GM21717 (cell line): Measurements from ENCODE around the gene JPT2.
"Not testable (repeated sequence)": the region's sequence is repeated elsewhere in the genome, so short reads cannot be mapped to it uniquely, and the experiment has no call there.

Experiments used
- ATAC-seq: cut with Tn5 transposase; IDR thresholded peaks from one replicate; pipeline ENCODE4 v1.9.1; 2021; ENCODE audit warnings: mild to moderate bottlenecking, moderate library complexity; ENCODE audit not compliant: unreplicated experiment

The JPT2 gene

GRCh38 chr16:1705688-1706385 is 27.8 kb downstream of the JPT2 start, which contains the start of gene MAPK8IP3:
Gene MAPK8IP3 (plus strand): TSS chr16:1706195. CDS start chr16:1706340, 145 bp downstream.
- peak; percentile 63 for ATAC-seq

- peak; percentile 28 for ATAC-seq
These were observed 28.5 kb downstream of the JPT2 start for GRCh38 chr16:1706386-1707192.

GRCh38 chr16:1707193-1707790 is 29.2 kb downstream of the JPT2 start:
- ATAC-seq = no peak

GRCh38 chr16:1708083-1708767 is 30.1 kb downstream of the JPT2 start:
- no peak for ATAC-seq

- no peak for ATAC-seq
These were observed 30.7 kb downstream of the JPT2 start for GRCh38 chr16:1708768-1709180.

GRCh38 chr16:1709356-1709755 is 31.3 kb downstream of the JPT2 start:
- ATAC-seq = no peak

- no peak for ATAC-seq
These were observed 32.9 kb downstream of the JPT2 start for GRCh38 chr16:1710811-1711507.

GRCh38 chr16:1712791-1713261 is 34.7 kb downstream of the JPT2 start:
- no peak for ATAC-seq

- no peak for ATAC-seq
These were observed 35.3 kb downstream of the JPT2 start for GRCh38 chr16:1713331-1713730.

GRCh38 chr16:1713933-1714332 is 35.9 kb downstream of the JPT2 start:
- no peak for ATAC-seq

GRCh38 chr16:1715220-1715619 is 37.1 kb downstream of the JPT2 start:
- no peak for ATAC-seq

- not testable (repeated sequence) for ATAC-seq
These were observed 40.2 kb downstream of the JPT2 start for GRCh38 chr16:1718236-1718635.

GRCh38 chr16:1719559-1720229 is 41.6 kb downstream of the JPT2 start:
- ATAC-seq = not testable (repeated sequence)

- no peak for ATAC-seq
These were observed 43.3 kb downstream of the JPT2 start for GRCh38 chr16:1721372-1721771.

- ATAC-seq = no peak
These were observed 45.5 kb downstream of the JPT2 start for GRCh38 chr16:1723450-1724147.

GRCh38 chr16:1724491-1724890 is 46.4 kb downstream of the JPT2 start:
- no peak for ATAC-seq

GRCh38 chr16:1726661-1727502 is 48.8 kb downstream of the JPT2 start:
- ATAC-seq = no peak
